Gastrocnemius medialis (tissue), 4 donors: ENCODE results near the gene SHF.

Experiments used
- CTCF ChIP-seq, 5 experiments: fragments of 450-650 bp in 3 of 5; fragments of 200-600 bp in 2 of 5; sonication (generic) in 2 of 5; IDR thresholded peaks in 4 of 5; conservative IDR thresholded peaks in 1 of 5; 1 replicate in 4 of 5; 2 replicates in 1 of 5; pipeline ENCODE4 v1.5.1; 2016 to 2019; ENCODE audit warnings: antibody characterized with exemption in 5 of 5, mild to moderate bottlenecking in 3 of 5, moderate library complexity in 3 of 5
- POLR2A ChIP-seq, 2 donors: fragments of 450-650 bp; IDR thresholded peaks; one replicate each; pipeline ENCODE4 v1.6.1; 2017; ENCODE audit warnings: antibody characterized with exemption in 2 of 2, mild to moderate bottlenecking in 2 of 2, moderate library complexity in 2 of 2

- TF ChIP-seq CTCF (IDR thresholded peaks at IDR 0.05 in 4 of 5, conservative IDR thresholded peaks at IDR 0.05 in 1 of 5) (no peak), POLR2A (IDR thresholded peaks at IDR 0.05) (no peak)
Measured at GRCh38 chr15:45163508-45163856, 24.3 kb downstream of the SHF start.
